ENCODE measurements around the gene ADORA2A.

- no peak for TF ChIP-seq HDGF (IDR thresholded peaks at IDR 0.05; ENCODE audit: borderline replicate concordance)
- no peak for TF ChIP-seq FOXA1 (IDR thresholded peaks at IDR 0.05)
- TF ChIP-seq FOXK2 (IDR thresholded peaks at IDR 0.05), result no peak
- no peak for TF ChIP-seq BHLHE40 (IDR thresholded peaks at IDR 0.05; ENCODE audit: borderline replicate concordance)
- no peak for TF ChIP-seq TARDBP (IDR thresholded peaks at IDR 0.05)
- no peak for TF ChIP-seq ELF4 (IDR thresholded peaks at IDR 0.05)
- TF ChIP-seq ZNF384 (IDR thresholded peaks at IDR 0.05), result no peak
- TF ChIP-seq ARNT (IDR thresholded peaks at IDR 0.05), result no peak
- no peak for TF ChIP-seq SUZ12 (IDR thresholded peaks at IDR 0.05)
Observed at GRCh38 chr22:24467340-24467739, 39.9 kb downstream of the ADORA2A start.
